ENCODE data around the gene DUSP16. TPM values are rescaled to one million over a fixed set of nuclear protein-coding genes. Genes with fewer than 3 reads are reported as not detected.

Gene DUSP16
- total and polyA plus RNA-seq, 2 of the 8 experiments (the other 6 are each of a cell fraction or from before 2014, with no cell fraction given) = 31.6 to 55.9 TPM

- DNase-seq (ENCODE audit: low read depth in 1 of 2, low spot score in 2 of 2) (no peak), FAIRE-seq (no peak)
- no peak overlapping the region for H3K27ac ChIP-seq (ENCODE audit: low read depth, low read length)
- H4K20me1 ChIP-seq (replicated peaks in 1 of 2; ENCODE audit: control insufficient read depth in 1 of 2, insufficient read depth in 2 of 2, low read length in 2 of 2) = no peaks in the 10 kb centered on the region
- H3K4me1 ChIP-seq (replicated peaks in 1 of 4; ENCODE audit: control insufficient read depth in 3 of 4, insufficient read depth in 4 of 4, low read length in 3 of 4) = peaks cover 0 to 8% (median 3%) of the 10 kb centered on the region in 4 experiments; a peak in 4 of 7 replicates
- H2BK20ac ChIP-seq (ENCODE audit: low read length) = peak overlapping the region; percentile 62; the same call in 1 of the 2 replicates
- no peak overlapping the region for H3K18ac ChIP-seq (ENCODE audit: extremely low read depth, low read length)
- CTCF ChIA-PET (ENCODE audit: partially characterized antibody) = interaction anchor here (1.0 to 2.4 kb wide), 3 partner anchors 8 to 100 kb away, joined by 3 to 8 read pairs (median 3); no protein-coding TSS in a partner anchor
- H2AK5ac ChIP-seq (ENCODE audit: low read depth, low read length) = no peak overlapping the region
- no peak overlapping the region for H3K56ac ChIP-seq (replicated peaks; ENCODE audit: insufficient read length, low read depth, low read length)
- WGBS, 2 experiments (ENCODE audit: extremely low coverage in 1 of 2, insufficient coverage in 1 of 2, insufficient read length in 1 of 2, insufficient replicate concordance in 2 of 2, low coverage in 1 of 2, low lambda C conversion rate in 2 of 2, missing lambda C conversion rate in 1 of 2) = 95% methylated on average over 4 of the region's 4 CpGs; no CpG with 5 or more reads in 1 of the 2 experiments
- no peak overlapping the region for H3K4ac ChIP-seq (replicated peaks; ENCODE audit: insufficient read length, low read depth, low read length)
- H3K4me3 ChIP-seq (ENCODE audit: extremely low read depth in 1 of 4, insufficient read depth in 2 of 4, low read depth in 3 of 4, low read length in 4 of 4) = no peak overlapping the region
- no peak overlapping the region for H3K14ac ChIP-seq (ENCODE audit: insufficient read length)
- 0 out of 2 replicates have a peak overlapping the region, but pooled peaks have one; percentile 90 for H2BK15ac ChIP-seq (ENCODE audit: low read length)
- H2BK12ac ChIP-seq (ENCODE audit: low read depth, low read length) = no peak overlapping the region
- peaks cover 6% of the 10 kb centered on the region for H3K23me2 ChIP-seq (ENCODE audit: low read depth, low read length)
- no peak overlapping the region for H4K91ac ChIP-seq (replicated peaks; ENCODE audit: insufficient read length, low read length)
- no peak overlapping the region for H2BK120ac ChIP-seq (replicated peaks; ENCODE audit: low read depth, low read length)
- no peak overlapping the region for H4K5ac ChIP-seq (ENCODE audit: insufficient read length, low read depth, low read length)
- no peaks in the 10 kb centered on the region for H3K27me3 ChIP-seq (replicated peaks in 1 of 4; ENCODE audit: control insufficient read depth in 3 of 4, extremely low read depth in 1 of 4, insufficient read depth in 3 of 4, low read length in 3 of 4)
- no peak overlapping the region for H3K4me2 ChIP-seq (ENCODE audit: insufficient read depth in 1 of 2, low read depth in 2 of 2, low read length in 2 of 2)
- peaks cover 0 to 9% (median 1%) of the 10 kb centered on the region in 4 experiments; a peak in 2 of 8 replicates for H3K36me3 ChIP-seq (ENCODE audit: control insufficient read depth in 2 of 4, insufficient read depth in 4 of 4, low read length in 3 of 4)
- H3K9ac ChIP-seq (replicated peaks in 1 of 4; ENCODE audit: extremely low read depth in 1 of 4, low read depth in 3 of 4, low read length in 3 of 4) = no peak overlapping the region
- H3K23ac ChIP-seq (ENCODE audit: insufficient read length) = no peak overlapping the region
- H3K79me2 ChIP-seq (ENCODE audit: control insufficient read depth in 1 of 2, insufficient read depth in 2 of 2, low read length in 2 of 2) = peaks cover 8 to 90% of the 10 kb centered on the region in 2 experiments; a peak in 3 of 4 replicates
- no peak overlapping the region for H2BK5ac ChIP-seq (ENCODE audit: low read depth, low read length)
- H4K8ac ChIP-seq (ENCODE audit: extremely low read depth, insufficient read depth, low read length) = peak overlapping the region; percentile 25; the same call in 1 of the 2 replicates
- H3K79me1 ChIP-seq (ENCODE audit: low read depth, low read length) = peaks cover 2% of the 10 kb centered on the region; the same call in 1 of the 2 replicates
- POLR2A ChIA-PET (ENCODE audit: partially characterized antibody) = interaction anchor here (1.6 kb wide), 1 partner anchor 11 kb away, joined by 7 read pairs; no protein-coding TSS in a partner anchor
- TF ChIP-seq ASH2L (IDR thresholded peaks at IDR 0.05; ENCODE audit: low read length) (no peak), GTF2F1 (IDR thresholded peaks at IDR 0.05; ENCODE audit: borderline replicate concordance, low read depth, low read length) (no peak), JUN (IDR thresholded peaks at IDR 0.05; ENCODE audit: low read depth, low read length) (no peak), RXRA (IDR thresholded peaks at IDR 0.05; ENCODE audit: insufficient read depth, low read depth, low read length) (no peak), NANOG (IDR thresholded peaks at IDR 0.05; ENCODE audit: insufficient read depth, low read depth, low read length, poor library complexity, severe bottlenecking) (no peak), CBX5 (IDR thresholded peaks at IDR 0.05; ENCODE audit: low read depth, low read length) (no peak), MAX (IDR thresholded peaks at IDR 0.05) (no peak), KDM4A (IDR thresholded peaks at IDR 0.05; ENCODE audit: low read depth, low read length, severe bottlenecking) (no peak)
- TF ChIP-seq, protein P1, sequence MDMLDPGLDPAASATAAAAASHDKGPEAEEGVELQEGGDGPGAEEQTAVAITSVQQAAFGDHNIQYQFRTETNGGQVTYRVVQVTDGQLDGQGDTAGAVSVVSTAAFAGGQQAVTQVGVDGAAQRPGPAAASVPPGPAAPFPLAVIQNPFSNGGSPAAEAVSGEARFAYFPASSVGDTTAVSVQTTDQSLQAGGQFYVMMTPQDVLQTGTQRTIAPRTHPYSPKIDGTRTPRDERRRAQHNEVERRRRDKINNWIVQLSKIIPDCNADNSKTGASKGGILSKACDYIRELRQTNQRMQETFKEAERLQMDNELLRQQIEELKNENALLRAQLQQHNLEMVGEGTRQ (IDR thresholded peaks at IDR 0.05; ENCODE audit: low read length) = no peak
- no peaks in the 10 kb centered on the region for H3K9me3 ChIP-seq (ENCODE audit: insufficient read depth in 2 of 2, low read depth in 1 of 2, low read length in 1 of 2)
- H2AFZ ChIP-seq (ENCODE audit: low read length) = no peak overlapping the region
Measured at GRCh38 chr12:12555656-12556055, 7.0 kb downstream of the DUSP16 start.
